ENCODE results near the gene CDH20. TPM values are rescaled to one million over a fixed set of nuclear protein-coding genes. Genes with fewer than 3 reads are reported as not detected.

CDH20 gene
- total and polyA plus RNA-seq, 4 experiments from 2014 or later: not detected

DNA sequence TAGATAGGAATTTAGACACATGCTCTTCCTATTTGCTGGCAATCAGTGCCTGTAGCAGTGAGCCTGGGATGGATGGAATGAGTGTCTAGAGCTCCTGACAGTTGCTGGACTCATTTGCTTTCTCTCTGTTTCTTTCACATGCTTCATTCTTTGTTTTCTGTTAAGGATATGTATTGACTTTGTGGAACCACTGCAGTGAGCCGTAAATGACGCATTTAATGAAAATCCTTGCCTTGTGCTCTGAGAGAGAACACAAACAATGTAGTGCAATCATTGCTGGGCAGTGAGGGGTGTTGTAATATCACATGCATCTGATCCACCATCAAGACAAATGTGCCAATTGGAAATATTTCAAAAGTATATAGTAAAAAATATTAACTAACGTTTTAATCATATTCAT is 25.2 kb upstream of the CDH20 start:
- H3K36me3 Mint-ChIP-seq: no peaks in the 10 kb centered on the region
- CTCF ChIA-PET (ENCODE audit: partially characterized antibody): no interaction called here
- intact Hi-C loops (cut with micrococcal nuclease): no loop called here
- Histone ChIP-seq H3K9me3 (ENCODE audit: control insufficient read depth in 1 of 2, low read length in 2 of 2) (no peaks in the 10 kb centered on the region), H3K4me3 (ENCODE audit: low read length in 2 of 2) (no peak overlapping the region), H3K36me3 (ENCODE audit: insufficient read depth, low read length) (no peaks in the 10 kb centered on the region), H3K27ac (ENCODE audit: low read depth, low read length) (no peak overlapping the region), H3K27me3 (ENCODE audit: insufficient read depth, low read length) (no peaks in the 10 kb centered on the region), H3K4me1 (ENCODE audit: insufficient read depth, low read length) (no peaks in the 10 kb centered on the region)
- no peak overlapping the region for H3K4me3 Mint-ChIP-seq
- H3K9me3 Mint-ChIP-seq: peaks cover 0 to 4% (median 0%) of the 10 kb centered on the region in 8 donors
- DNase-seq: no peak
- H3K27me3 Mint-ChIP-seq: no peaks in the 10 kb centered on the region
- POLR2A ChIA-PET (ENCODE audit: partially characterized antibody): no interaction called here
- no peaks in the 10 kb centered on the region for H3K4me1 Mint-ChIP-seq
- H3K27ac Mint-ChIP-seq: no peak overlapping the region

DNA sequence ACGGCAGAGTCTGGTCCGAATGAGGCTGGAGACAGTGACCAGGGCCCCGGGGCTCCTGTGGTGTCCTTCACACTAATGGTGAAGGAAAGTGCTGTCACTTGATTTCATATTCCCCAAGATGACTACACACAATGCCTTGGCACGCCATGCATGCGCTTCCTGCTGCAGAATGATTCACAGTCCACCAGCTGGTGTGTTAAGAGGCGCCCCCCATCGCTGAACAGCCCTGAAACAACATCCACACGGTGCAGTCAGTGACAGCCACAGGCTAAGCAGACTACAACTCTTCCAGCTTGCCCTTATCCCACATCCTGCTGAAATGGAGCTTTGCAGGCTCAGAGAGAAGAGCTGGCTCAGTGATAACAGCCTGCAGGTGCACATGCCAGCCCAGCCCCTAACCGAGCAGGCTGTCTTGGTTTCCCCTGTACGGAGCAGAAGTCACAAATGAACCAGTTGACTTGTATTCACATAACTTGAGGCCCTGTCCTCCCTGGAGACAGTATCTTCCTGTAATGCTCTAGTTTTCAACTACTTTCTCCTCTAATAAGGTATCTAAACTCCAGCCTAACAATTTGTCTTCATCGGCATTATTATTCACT is 24.3 kb upstream of the CDH20 start:
- Histone ChIP-seq H3K36me3 (ENCODE audit: insufficient read depth, low read length) (no peaks in the 10 kb centered on the region), H3K4me3 (ENCODE audit: low read length in 2 of 2) (no peak overlapping the region), H3K9me3 (ENCODE audit: control insufficient read depth in 1 of 2, low read length in 2 of 2) (no peaks in the 10 kb centered on the region), H3K4me1 (ENCODE audit: insufficient read depth, low read length) (no peaks in the 10 kb centered on the region), H3K27ac (ENCODE audit: low read depth, low read length) (no peak overlapping the region), H3K27me3 (ENCODE audit: insufficient read depth, low read length) (no peaks in the 10 kb centered on the region)
- CTCF ChIA-PET (ENCODE audit: partially characterized antibody): no interaction called here
- POLR2A ChIA-PET (ENCODE audit: partially characterized antibody): no interaction called here
- no peaks in the 10 kb centered on the region for H3K36me3 Mint-ChIP-seq
- H3K9me3 Mint-ChIP-seq: peaks cover 0 to 5% (median 2%) of the 10 kb centered on the region in 8 donors
- H3K27me3 Mint-ChIP-seq: no peaks in the 10 kb centered on the region
- intact Hi-C loops (cut with micrococcal nuclease): no loop called here
- no peak for DNase-seq
- H3K4me1 Mint-ChIP-seq: no peaks in the 10 kb centered on the region
- no peak overlapping the region for H3K27ac Mint-ChIP-seq
- no peak overlapping the region for H3K4me3 Mint-ChIP-seq

DNA sequence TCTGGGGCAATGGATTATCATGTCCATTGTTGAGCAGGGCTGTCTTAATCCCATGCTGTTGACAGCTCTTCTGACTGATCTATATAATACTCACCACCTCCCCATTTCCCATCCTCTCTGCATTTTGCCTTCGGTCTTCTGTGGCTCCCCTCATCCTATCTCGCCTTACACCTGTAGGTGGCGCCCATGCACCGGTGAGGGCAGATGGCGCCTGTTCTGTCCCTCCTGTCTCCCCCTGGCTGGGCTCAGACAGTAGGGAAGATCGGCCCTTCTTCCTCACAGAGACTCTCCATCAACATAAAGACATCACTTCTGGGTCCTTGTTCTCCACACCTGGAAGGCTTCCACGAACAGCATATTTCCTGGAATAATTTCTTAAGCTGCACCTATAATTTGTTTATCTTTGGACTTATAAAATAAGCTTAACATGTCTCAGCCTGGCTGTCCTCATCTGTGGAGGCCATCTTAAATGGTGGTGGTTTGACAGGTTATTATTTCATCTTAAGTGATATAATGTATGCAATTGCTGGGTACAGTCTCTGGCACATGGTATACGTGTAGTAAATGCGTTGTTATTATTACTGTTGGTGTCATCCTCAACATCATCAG is 10.9 kb upstream of the CDH20 start:
- no peak for DNase-seq
- intact Hi-C loops (cut with micrococcal nuclease): no loop called here
- no peaks in the 10 kb centered on the region for H3K27me3 Mint-ChIP-seq
- Histone ChIP-seq H3K4me1 (ENCODE audit: insufficient read depth, low read length) (no peaks in the 10 kb centered on the region), H3K27ac (ENCODE audit: low read depth, low read length) (no peak overlapping the region), H3K9me3 (ENCODE audit: control insufficient read depth in 1 of 2, low read length in 2 of 2) (no peaks in the 10 kb centered on the region), H3K36me3 (ENCODE audit: insufficient read depth, low read length) (no peaks in the 10 kb centered on the region), H3K27me3 (ENCODE audit: insufficient read depth, low read length) (no peaks in the 10 kb centered on the region), H3K4me3 (ENCODE audit: low read length in 2 of 2) (no peak overlapping the region)
- H3K4me3 Mint-ChIP-seq: no peak overlapping the region
- H3K27ac Mint-ChIP-seq: no peak overlapping the region
- POLR2A ChIA-PET (ENCODE audit: partially characterized antibody): no interaction called here
- CTCF ChIA-PET (ENCODE audit: partially characterized antibody): no interaction called here
- H3K36me3 Mint-ChIP-seq: no peaks in the 10 kb centered on the region
- peaks cover 0 to 11% (median 4%) of the 10 kb centered on the region in 8 donors for H3K9me3 Mint-ChIP-seq
- no peaks in the 10 kb centered on the region for H3K4me1 Mint-ChIP-seq

DNA sequence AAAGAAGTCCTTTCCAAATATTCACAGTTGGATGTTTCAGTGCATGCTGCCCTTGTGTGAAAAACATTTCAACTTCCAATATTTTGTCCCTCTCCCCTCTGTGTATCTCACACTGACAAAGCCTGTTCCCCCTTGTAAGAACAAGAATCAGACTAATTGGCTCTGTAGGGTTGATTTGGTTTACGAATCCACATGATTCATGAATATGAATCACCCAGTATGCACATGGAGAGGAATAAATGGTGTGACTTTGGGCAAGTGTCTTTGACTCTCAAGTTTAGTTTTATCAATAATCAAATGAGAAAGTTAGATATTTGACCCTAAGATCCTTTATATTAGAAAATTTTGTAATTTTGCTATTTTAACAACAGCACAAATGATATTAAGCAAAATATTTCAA is 9.3 kb upstream of the CDH20 start:
- Mint-ChIP-seq H3K9me3 (peaks cover 0 to 7% (median 3%) of the 10 kb centered on the region in 8 donors), H3K36me3 (no peaks in the 10 kb centered on the region), H3K4me3 (no peak overlapping the region), H3K4me1 (no peaks in the 10 kb centered on the region), H3K27me3 (no peaks in the 10 kb centered on the region), H3K27ac (no peak overlapping the region)
- no peaks in the 10 kb centered on the region for H3K4me1 ChIP-seq (ENCODE audit: insufficient read depth, low read length)
- POLR2A ChIA-PET (ENCODE audit: partially characterized antibody): no interaction called here
- no peak for DNase-seq
- CTCF ChIA-PET (ENCODE audit: partially characterized antibody): no interaction called here
- H3K4me3 ChIP-seq (ENCODE audit: low read length in 2 of 2): no peak overlapping the region
- no peaks in the 10 kb centered on the region for H3K9me3 ChIP-seq (ENCODE audit: control insufficient read depth in 1 of 2, low read length in 2 of 2)
- H3K36me3 ChIP-seq (ENCODE audit: insufficient read depth, low read length): no peaks in the 10 kb centered on the region
- intact Hi-C loops (cut with micrococcal nuclease): no loop called here
- H3K27ac ChIP-seq (ENCODE audit: low read depth, low read length): no peak overlapping the region
- H3K27me3 ChIP-seq (ENCODE audit: insufficient read depth, low read length): no peaks in the 10 kb centered on the region

DNA sequence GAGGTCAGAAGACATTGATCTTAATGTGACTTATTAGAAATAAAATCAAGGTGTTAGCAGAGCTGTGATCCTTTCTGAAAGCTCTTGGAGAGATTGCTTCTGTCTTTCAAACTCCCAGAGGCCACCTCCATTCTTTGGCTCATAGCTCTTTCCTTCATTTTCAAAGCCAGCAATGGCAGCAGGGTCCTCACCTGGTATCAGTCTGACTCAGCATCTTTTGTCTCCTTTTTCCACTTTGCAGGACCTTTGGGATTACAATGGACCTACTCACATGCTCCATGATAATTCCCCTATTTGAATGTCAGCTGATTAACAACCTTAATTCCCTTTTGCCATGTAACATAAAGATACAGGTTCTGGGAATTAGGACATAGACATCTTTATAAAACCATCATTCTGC is 6.8 kb upstream of the CDH20 start:
- ChIA-PET POLR2A (ENCODE audit: partially characterized antibody) (no interaction called here), CTCF (ENCODE audit: partially characterized antibody) (no interaction called here)
- Mint-ChIP-seq H3K4me3 (no peak overlapping the region), H3K9me3 (peaks cover 0 to 4% (median 0%) of the 10 kb centered on the region in 8 donors), H3K36me3 (no peaks in the 10 kb centered on the region), H3K4me1 (no peaks in the 10 kb centered on the region), H3K27ac (no peak overlapping the region), H3K27me3 (no peaks in the 10 kb centered on the region)
- Histone ChIP-seq H3K27ac (ENCODE audit: low read depth, low read length) (no peak overlapping the region), H3K4me3 (ENCODE audit: low read length in 2 of 2) (no peak overlapping the region), H3K9me3 (ENCODE audit: control insufficient read depth in 1 of 2, low read length in 2 of 2) (no peaks in the 10 kb centered on the region), H3K4me1 (ENCODE audit: insufficient read depth, low read length) (no peaks in the 10 kb centered on the region), H3K27me3 (ENCODE audit: insufficient read depth, low read length) (no peaks in the 10 kb centered on the region), H3K36me3 (ENCODE audit: insufficient read depth, low read length) (no peaks in the 10 kb centered on the region)
- intact Hi-C loops (cut with micrococcal nuclease): no loop called here
- no peak for DNase-seq

DNA sequence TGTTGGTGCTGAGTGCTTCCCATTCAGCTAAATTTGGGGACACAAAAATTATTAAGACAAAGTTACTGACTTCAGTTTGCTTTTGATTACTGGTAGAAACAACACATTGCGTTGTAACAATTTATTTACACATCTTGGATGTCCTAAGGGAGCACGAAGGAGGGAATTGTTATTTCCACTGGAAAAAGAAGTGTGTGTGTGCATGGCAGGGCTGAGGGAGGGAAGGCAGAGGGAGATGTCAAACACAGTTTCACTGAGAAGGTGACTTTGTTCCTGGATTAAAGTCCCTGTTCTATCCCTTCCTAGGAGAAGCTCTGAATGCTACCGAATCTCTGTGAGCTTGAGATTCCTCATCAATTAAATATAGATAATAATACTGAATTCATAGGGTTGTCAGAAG is 3.8 kb upstream of the CDH20 start:
- no peaks in the 10 kb centered on the region for H3K9me3 ChIP-seq (ENCODE audit: control insufficient read depth in 1 of 2, low read length in 2 of 2)
- CTCF ChIA-PET (ENCODE audit: partially characterized antibody): no interaction called here
- no peak overlapping the region for H3K27ac ChIP-seq (ENCODE audit: low read depth, low read length)
- no peak overlapping the region for H3K4me3 ChIP-seq (ENCODE audit: low read length in 2 of 2)
- H3K4me1 ChIP-seq (ENCODE audit: insufficient read depth, low read length): no peaks in the 10 kb centered on the region
- H3K36me3 ChIP-seq (ENCODE audit: insufficient read depth, low read length): no peaks in the 10 kb centered on the region
- Mint-ChIP-seq H3K9me3 (peaks cover 0 to 9% (median 0%) of the 10 kb centered on the region in 8 donors), H3K36me3 (no peaks in the 10 kb centered on the region), H3K4me1 (peaks cover 0 to 1% (median under 1%) of the 10 kb centered on the region in 4 donors), H3K27me3 (peaks cover 3 to 8% of the 10 kb centered on the region in 2 donors), H3K4me3 (no peak overlapping the region), H3K27ac (no peak overlapping the region)
- intact Hi-C loops (cut with micrococcal nuclease): no loop called here
- no peaks in the 10 kb centered on the region for H3K27me3 ChIP-seq (ENCODE audit: insufficient read depth, low read length)
- DNase-seq: no peak
- POLR2A ChIA-PET (ENCODE audit: partially characterized antibody): no interaction called here

DNA sequence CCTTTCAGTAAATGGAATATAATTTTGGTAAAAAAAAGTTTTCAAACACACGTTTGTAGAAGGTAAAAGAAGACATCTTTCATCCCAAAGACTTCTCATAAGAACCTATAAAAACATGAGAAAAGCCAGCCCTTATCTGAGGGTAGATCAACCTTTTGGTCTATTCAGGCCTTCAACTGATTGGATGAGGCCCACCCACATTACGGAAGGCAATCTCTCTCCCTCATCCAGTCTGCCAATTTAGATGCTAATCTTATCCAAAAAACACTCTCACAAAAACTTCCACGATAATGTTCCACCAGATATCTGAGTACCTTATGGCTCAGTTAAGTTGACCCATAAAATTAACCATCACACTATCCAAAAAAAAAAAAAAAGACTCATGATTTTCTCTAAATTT is 2.2 kb upstream of the CDH20 start:
- Mint-ChIP-seq H3K9me3 (peaks cover 0 to 13% (median 3%) of the 10 kb centered on the region in 8 donors), H3K4me3 (no peak overlapping the region), H3K27me3 (peaks cover 10 to 16% of the 10 kb centered on the region in 2 donors), H3K27ac (no peak overlapping the region), H3K4me1 (peaks cover 0 to 3% (median 1%) of the 10 kb centered on the region in 4 donors), H3K36me3 (no peaks in the 10 kb centered on the region)
- H3K9me3 ChIP-seq (ENCODE audit: control insufficient read depth in 1 of 2, low read length in 2 of 2): no peaks in the 10 kb centered on the region
- H3K4me1 ChIP-seq (ENCODE audit: insufficient read depth, low read length): no peaks in the 10 kb centered on the region
- no peaks in the 10 kb centered on the region for H3K36me3 ChIP-seq (ENCODE audit: insufficient read depth, low read length)
- H3K27me3 ChIP-seq (ENCODE audit: insufficient read depth, low read length): no peaks in the 10 kb centered on the region
- no peak for DNase-seq
- POLR2A ChIA-PET (ENCODE audit: partially characterized antibody): no interaction called here
- intact Hi-C loops (cut with micrococcal nuclease): no loop called here
- no peak overlapping the region for H3K4me3 ChIP-seq (ENCODE audit: low read length in 2 of 2)
- no peak overlapping the region for H3K27ac ChIP-seq (ENCODE audit: low read depth, low read length)
- CTCF ChIA-PET (ENCODE audit: partially characterized antibody): no interaction called here
